H1 (cell line): ENCODE measurements around the gene PHRF1. TPM values are rescaled to one million over a fixed set of nuclear protein-coding genes. Genes with fewer than 3 reads are reported as not detected.

Experiments
- CTCF ChIA-PET: fragments of 300-600 bp; sonication (Branson Sonifier 250); formaldehyde crosslinking; loops from one replicate; lab custom pipeline; 2021; ENCODE audit not compliant: partially characterized antibody; lab: Charles Lee
- POLR2A ChIA-PET: fragments of 300-600 bp; sonication (Branson Sonifier 250); formaldehyde crosslinking; loops from one replicate; lab custom pipeline; 2021; ENCODE audit warnings: inconsistent platforms; ENCODE audit not compliant: partially characterized antibody; lab: Charles Lee
- DNase-seq, 2 experiments: peaks; one replicate each; pipeline versions ENCODE4 v3.0.0 to v3.0.0-alpha.2; 2010 to 2022; ENCODE audit warnings: low spot score in 2 of 2, low read depth in 1 of 2, mixed read lengths in 1 of 2
- FAIRE-seq: peaks from 2 replicates; lab custom pipeline; 2011; peaks lifted over from hg19 to GRCh38; lab: Jason Lieb, UNC
- H2AFZ ChIP-seq: 2 replicates; pipeline ENCODE4 v1.8.1; 2012; ENCODE audit warnings: low read length, inconsistent platforms
- H2AK5ac ChIP-seq: 2 replicates; pipeline ENCODE4 v1.6.1; 2013; ENCODE audit warnings: low read depth, low read length
- H2BK120ac ChIP-seq: replicated peaks from 2 replicates; pipeline ENCODE3; 2013; ENCODE audit warnings: low read depth, low read length, inconsistent platforms
- H2BK12ac ChIP-seq: 2 replicates; pipeline ENCODE4 v1.6.1; 2013; ENCODE audit warnings: low read depth, low read length
- H2BK15ac ChIP-seq: 2 replicates; pipeline ENCODE4 v1.6.1; 2013; ENCODE audit warnings: low read length
- H2BK20ac ChIP-seq: 2 replicates; pipeline ENCODE4 v1.6.1; 2013; ENCODE audit warnings: low read length
- H2BK5ac ChIP-seq: 2 replicates; pipeline ENCODE4 v1.6.1; 2013; ENCODE audit warnings: low read depth, low read length
- H3K14ac ChIP-seq: 2 replicates; pipeline ENCODE4 v1.6.1; 2013; ENCODE audit warnings: inconsistent platforms; ENCODE audit not compliant: insufficient read length
- H3K18ac ChIP-seq: 2 replicates; pipeline ENCODE4 v1.6.1; 2013; ENCODE audit warnings: low read length; ENCODE audit errors: extremely low read depth
- H3K23ac ChIP-seq: 2 replicates; pipeline ENCODE4 v1.6.1; 2013; ENCODE audit warnings: inconsistent platforms; ENCODE audit not compliant: insufficient read length
- H3K23me2 ChIP-seq: 2 replicates; pipeline ENCODE4 v1.6.1; 2013; ENCODE audit warnings: low read depth, low read length
- H3K27ac ChIP-seq: 2 replicates; pipeline ENCODE4 v1.6.1; 2011; ENCODE audit warnings: low read depth, low read length, inconsistent platforms
- H3K27me3 ChIP-seq, 4 experiments: replicated peaks in 1 of 4; 1 replicate in 1 of 4; 2 replicates in 3 of 4; pipeline versions ENCODE4 v1.6.1 to v1.8.1; 2011 to 2013; ENCODE audit warnings: low read length in 3 of 4, mild to moderate bottlenecking in 3 of 4, inconsistent platforms in 2 of 4, mixed read lengths in 2 of 4, moderate library complexity in 1 of 4; ENCODE audit not compliant: control insufficient read depth in 3 of 4, insufficient read depth in 3 of 4; ENCODE audit errors: extremely low read depth in 1 of 4
- H3K36me3 ChIP-seq, 4 experiments: 2 replicates each; pipeline versions ENCODE4 v1.6.1 to v1.8.1; 2011 to 2013; ENCODE audit warnings: mild to moderate bottlenecking in 4 of 4, low read length in 3 of 4, moderate library complexity in 2 of 4, control low read depth in 1 of 4, inconsistent platforms in 1 of 4; ENCODE audit not compliant: insufficient read depth in 4 of 4, control insufficient read depth in 2 of 4
- H3K4ac ChIP-seq: replicated peaks from 2 replicates; pipeline ENCODE3; 2013; ENCODE audit warnings: low read length, low read depth, mixed read lengths, inconsistent platforms; ENCODE audit not compliant: insufficient read length
- H3K4me1 ChIP-seq, 4 experiments: replicated peaks in 1 of 4; 1 replicate in 1 of 4; 2 replicates in 3 of 4; pipeline versions ENCODE4 v1.6.1 to v1.8.1; 2011 to 2013; ENCODE audit warnings: low read length in 3 of 4, inconsistent platforms in 2 of 4, mixed read lengths in 1 of 4; ENCODE audit not compliant: insufficient read depth in 4 of 4, control insufficient read depth in 3 of 4
- H3K4me2 ChIP-seq, 2 experiments: 2 replicates each; pipeline versions ENCODE4 v1.6.1 to v1.8.1; 2011 to 2013; ENCODE audit warnings: low read depth in 2 of 2, low read length in 2 of 2, control low read depth in 1 of 2, inconsistent platforms in 1 of 2, mild to moderate bottlenecking in 1 of 2; ENCODE audit not compliant: insufficient read depth in 1 of 2
- H3K4me3 ChIP-seq, 4 experiments: fragments of 200-600, 300-600 bp in 1 of 4; sonication (generic), shearing (Covaris generic), sonication (Bioruptor Twin) in 1 of 4; 2 replicates each; pipeline versions ENCODE4 v1.5.1 to v1.8.1; 2011 to 2016; ENCODE audit warnings: low read length in 4 of 4, low read depth in 3 of 4, control low read depth in 2 of 4, inconsistent platforms in 2 of 4, mild to moderate bottlenecking in 2 of 4, mixed read lengths in 1 of 4, moderate library complexity in 1 of 4; ENCODE audit not compliant: insufficient read depth in 2 of 4; ENCODE audit errors: extremely low read depth in 1 of 4
- H3K56ac ChIP-seq: replicated peaks from 2 replicates; pipeline ENCODE3; 2013; ENCODE audit warnings: low read depth, mild to moderate bottlenecking, mixed read lengths, low read length, inconsistent platforms; ENCODE audit not compliant: insufficient read length
- H3K79me1 ChIP-seq: 2 replicates; pipeline ENCODE4 v1.6.1; 2013; ENCODE audit warnings: low read depth, low read length, control low read depth
- H3K79me2 ChIP-seq, 2 experiments: 2 replicates each; pipeline versions ENCODE4 v1.6.1 to v1.8.1; 2012 to 2013; ENCODE audit warnings: low read length in 2 of 2, mild to moderate bottlenecking in 2 of 2, inconsistent platforms in 1 of 2; ENCODE audit not compliant: insufficient read depth in 2 of 2, control insufficient read depth in 1 of 2
- H3K9ac ChIP-seq, 4 experiments: replicated peaks in 1 of 4; 1 replicate in 1 of 4; 2 replicates in 3 of 4; pipeline versions ENCODE4 v1.6.1 to v1.8.1; 2011 to 2013; ENCODE audit warnings: low read depth in 3 of 4, low read length in 3 of 4, control low read depth in 2 of 4, mild to moderate bottlenecking in 2 of 4, moderate library complexity in 2 of 4, inconsistent platforms in 1 of 4; ENCODE audit errors: extremely low read depth in 1 of 4
- H3K9me3 ChIP-seq, 2 experiments: 2 replicates each; pipeline versions ENCODE4 v1.6.1 to v1.8.1; 2012 to 2013; ENCODE audit warnings: mild to moderate bottlenecking in 2 of 2, moderate library complexity in 2 of 2, control low read depth in 1 of 2, inconsistent platforms in 1 of 2, low read depth in 1 of 2, low read length in 1 of 2, mixed read lengths in 1 of 2; ENCODE audit not compliant: insufficient read depth in 2 of 2
- H4K20me1 ChIP-seq, 2 experiments: replicated peaks in 1 of 2; 2 replicates each; pipeline versions ENCODE3 to v1.8.1; 2011 to 2013; ENCODE audit warnings: inconsistent platforms in 2 of 2, low read length in 2 of 2, mild to moderate bottlenecking in 1 of 2; ENCODE audit not compliant: insufficient read depth in 2 of 2, control insufficient read depth in 1 of 2
- H4K5ac ChIP-seq: 2 replicates; pipeline ENCODE4 v1.6.1; 2013; ENCODE audit warnings: low read length, low read depth, mixed read lengths, inconsistent platforms; ENCODE audit not compliant: insufficient read length
- H4K8ac ChIP-seq: 2 replicates; pipeline ENCODE4 v1.8.0; 2013; ENCODE audit warnings: mild to moderate bottlenecking, moderate library complexity, low read length, inconsistent platforms; ENCODE audit not compliant: insufficient read depth; ENCODE audit errors: extremely low read depth
- H4K91ac ChIP-seq: replicated peaks from 2 replicates; pipeline ENCODE3; 2013; ENCODE audit warnings: low read length, mixed read lengths, inconsistent platforms; ENCODE audit not compliant: insufficient read length
- MAFK ChIP-seq: IDR thresholded peaks from 2 replicates; pipeline ENCODE4 v1.6.1; 2012; ENCODE audit warnings: low read depth, mild to moderate bottlenecking, improper control_type of control experiment, low read length
- WGBS, 2 experiments: shearing (Covaris generic) in 1 of 2; methylation state at CpG; one replicate each; pipeline versions ENCODE4 v1.1.6 to v1.1.7; 2013 to 2015; ENCODE audit warnings: low lambda C conversion rate in 2 of 2, mixed read lengths in 2 of 2, inconsistent platforms in 1 of 2, low coverage in 1 of 2, missing lambda C conversion rate in 1 of 2; ENCODE audit not compliant: insufficient replicate concordance in 2 of 2, insufficient coverage in 1 of 2, insufficient read length in 1 of 2; ENCODE audit errors: extremely low coverage in 1 of 2, missing lambda C conversion rate in 1 of 2; 5-methylcytosine and 5-hydroxymethylcytosine counted together
- polyA plus RNA-seq, 7 experiments: library from polyadenylated mRNA; depleted of rRNA in 3 of 7; stranded (reverse) in 5 of 7; unstranded in 2 of 7; fragments of >200 nt in 5 of 7; fragments of 200-250 nt in 2 of 7; gene quantifications; 1 replicate in 5 of 7; 2 replicates in 1 of 7; 4 replicates in 1 of 7; pipeline versions ENCODE4 v1.2.1 to v1.2.3, GENCODE V29; 2011 to 2013; ENCODE audit warnings: missing spikeins in 2 of 7, mixed read lengths in 2 of 7
- total RNA-seq: library from RNA; stranded (reverse); fragmentation: NEBNext Ultra II Directional; extraction: Animal tissue kit (Norgen Biotek cat#: 25700); gene quantifications from 2 replicates; pipeline ENCODE4 v1.2.1, GENCODE V29; 2021

PHRF1 gene
- total and polyA plus RNA-seq, 2 of the 8 experiments (the other 6 are each of a cell fraction or from before 2014, with no cell fraction given), result 13.4 to 37.3 TPM

GRCh38 chr11:576811-577610 lies 741 bp downstream of the PHRF1 start:
- H3K36me3 ChIP-seq, result peaks cover 0 to 5% (median 2%) of the 10 kb centered on the region in 4 experiments; a peak in 5 of 8 replicates
- no peak overlapping the region for H2AFZ ChIP-seq
- DNase-seq (no peak), FAIRE-seq (no peak)
- peak overlapping the region; percentile 91 to 99 for H3K4me2 ChIP-seq
- peak overlapping the region; percentile 55 for H4K91ac ChIP-seq
- no peak overlapping the region for H3K23ac ChIP-seq
- peaks cover 15% of the 10 kb centered on the region for H3K23me2 ChIP-seq
- H2BK20ac ChIP-seq, result no peak overlapping the region
- H4K20me1 ChIP-seq, result peaks cover 37 to 44% of the 10 kb centered on the region in 2 experiments
- peaks cover 23% of the 10 kb centered on the region for H3K79me1 ChIP-seq
- H3K4me1 ChIP-seq, result peaks cover 4 to 18% (median 11%) of the 10 kb centered on the region in 4 experiments
- H3K14ac ChIP-seq, result no peak overlapping the region
- CTCF ChIA-PET, result interaction anchor here (0.7 to 2.6 kb wide), 5 partner anchors 13 to 90 kb away, joined by 3 to 11 read pairs (median 5); no protein-coding TSS in a partner anchor
- H4K5ac ChIP-seq, result peak overlapping the region; percentile 44
- WGBS, 2 experiments, result 17% methylated on average over 36 of the region's 48 CpGs; no CpG with 5 or more reads in 1 of the 2 experiments
- no peak overlapping the region; the same call in 1 of the 2 replicates for H3K27ac ChIP-seq
- H3K9ac ChIP-seq, result peak overlapping the region; percentile 73 to 97 (median 92)
- peaks cover 38 to 52% of the 10 kb centered on the region in 2 experiments for H3K79me2 ChIP-seq
- POLR2A ChIA-PET, result interaction anchor here (0.9 to 2.6 kb wide), 5 partner anchors 11 to 35 kb away, joined by 3 to 15 read pairs (median 4); no protein-coding TSS in a partner anchor
- H2AK5ac ChIP-seq, result no peak overlapping the region
- H3K27me3 ChIP-seq, result peaks cover 8 to 17% (median 13%) of the 10 kb centered on the region in 4 experiments
- H3K18ac ChIP-seq, result no peak overlapping the region
- peak overlapping the region; percentile 59 for H3K56ac ChIP-seq
- H3K4ac ChIP-seq, result no peak overlapping the region
- H2BK15ac ChIP-seq, result no peak overlapping the region
- H3K4me3 ChIP-seq, result peak overlapping the region; percentile 87 to 99 (median 88)
- no peak overlapping the region for H2BK5ac ChIP-seq
- no peak overlapping the region for H2BK120ac ChIP-seq
- H4K8ac ChIP-seq, result peak overlapping the region; percentile 62; the same call in 1 of the 2 replicates
- H2BK12ac ChIP-seq, result no peak overlapping the region
- no peaks in the 10 kb centered on the region for H3K9me3 ChIP-seq
- no peak for TF ChIP-seq MAFK
